K562 (cell line): ENCODE data around the gene TRIM27. TPM values are rescaled to one million over a fixed set of nuclear protein-coding genes. Genes with fewer than 3 reads are reported as not detected.

Source experiments
- ELF1 ChIP-seq: fragments of 200-800 bp; sonication (Bioruptor generic); IDR thresholded peaks from 2 replicates; pipeline ENCODE4 v1.6.1; 2016; ENCODE audit warnings: missing genetic modification characterization, missing compliant biosample characterization
- FUS ChIP-seq: fragments of 200-400 bp; formaldehyde crosslinking; optimal IDR thresholded peaks from 2 replicates; pipeline ENCODE3; 2017; ENCODE audit warnings: low read depth, low read length
- HDAC6 ChIP-seq: IDR thresholded peaks from 2 replicates; pipeline ENCODE4 v1.6.1; 2012; ENCODE audit warnings: low read depth, mild to moderate bottlenecking, control low read depth, inconsistent platforms, low read length, moderate library complexity
- MAFK ChIP-seq: IDR thresholded peaks from 2 replicates; pipeline ENCODE4 v1.6.1; 2011; ENCODE audit warnings: low read length, improper control_type of control experiment
- MLX ChIP-seq, 2 experiments: fragments of 450-650 bp in 1 of 2; sonication (generic) in 1 of 2; formaldehyde crosslinking; conservative IDR thresholded peaks; 2 replicates each; pipeline versions ENCODE4 v1.4.0 to v1.8.1; 2020 to 2022; ENCODE audit warnings: mild to moderate bottlenecking in 1 of 2, missing genetic modification reagents in 1 of 2
- SMAD1 ChIP-seq: fragments of 150-350 bp; IDR thresholded peaks from 2 replicates; pipeline ENCODE4 v1.6.1; 2014; ENCODE audit warnings: low read length, low read depth; ENCODE audit not compliant: partially characterized antibody
- SRSF9 ChIP-seq: fragments of 200-400 bp; formaldehyde crosslinking; IDR thresholded peaks from 2 replicates; pipeline ENCODE4 v1.6.1; 2017; ENCODE audit warnings: low read depth, low read length, borderline replicate concordance
- TFE3 ChIP-seq: fragments of 450-650 bp; formaldehyde crosslinking; IDR thresholded peaks from 2 replicates; pipeline ENCODE4 v1.4.0; 2020; ENCODE audit warnings: mild to moderate bottlenecking, mixed read lengths
- VEZF1 ChIP-seq: fragments of 200-800 bp; sonication (Bioruptor generic); IDR thresholded peaks from 2 replicates; pipeline ENCODE4 v1.6.1; 2017; ENCODE audit warnings: missing genetic modification characterization, missing compliant biosample characterization
- YY1 ChIP-seq, 3 experiments: IDR thresholded peaks; 2 replicates each; pipeline ENCODE4 v1.6.1; 2011; ENCODE audit warnings: low read length in 2 of 3, mild to moderate bottlenecking in 2 of 3, moderate library complexity in 2 of 3, borderline replicate concordance in 1 of 3, control low read depth in 1 of 3, low read depth in 1 of 3; ENCODE audit not compliant: insufficient read depth in 3 of 3, insufficient replicate concordance in 2 of 3, control insufficient read depth in 1 of 3, insufficient read length in 1 of 3; ENCODE audit errors: extremely low read depth in 1 of 3
- ZNF239 ChIP-seq: fragments of 250-450 bp; sonication (Bioruptor Pico); IDR thresholded peaks from 2 replicates; pipeline ENCODE4 v1.4.0; 2020; ENCODE audit warnings: mild to moderate bottlenecking
- polyA plus RNA-seq, 8 experiments: library from polyadenylated mRNA; depleted of rRNA in 4 of 8; stranded (reverse) in 5 of 8; unstranded in 3 of 8; fragments of >200 nt; fragmentation: Nextera tagmentation in 2 of 8; fragmentation: Illumina TruSeq in 1 of 8; extraction: Ambion mirVana in 2 of 8; extraction: Trizol in 1 of 8; gene quantifications; 2 replicates each; pipeline versions ENCODE4 v1.2.1 to v1.2.3, GENCODE V29; 2011 to 2014; ENCODE audit warnings: inconsistent platforms in 1 of 8, missing spikeins in 1 of 8
- total RNA-seq, 7 experiments: library from RNA; depleted of rRNA in 6 of 7; stranded (reverse); fragments of >200 nt in 6 of 7; fragmentation: Illumina TruSeq in 2 of 7; extraction: Trizol in 2 of 7; gene quantifications; 2 replicates each; pipeline versions ENCODE4 v1.2.1 to v1.2.3, GENCODE V29; 2011 to 2021; ENCODE audit warnings: low replicate concordance in 1 of 7
- TF ChIP-seq, protein P1 (sequence below): fragments of 450-650 bp; formaldehyde crosslinking; IDR thresholded peaks from 2 replicates; pipeline ENCODE4 v1.4.0; 2020; ENCODE audit warnings: mild to moderate bottlenecking, moderate library complexity
- TF ChIP-seq, protein P2 (sequence below): fragments of 150-350 bp; IDR thresholded peaks from 2 replicates; pipeline ENCODE4 v1.6.1; 2014; ENCODE audit warnings: low read depth, mild to moderate bottlenecking, low read length, borderline replicate concordance

TRIM27 gene
- total and polyA plus RNA-seq, 9 of the 15 experiments (the other 6 are each of a cell fraction or from before 2014, with no cell fraction given) = 37.7 to 235 (median 122) TPM

DNA sequence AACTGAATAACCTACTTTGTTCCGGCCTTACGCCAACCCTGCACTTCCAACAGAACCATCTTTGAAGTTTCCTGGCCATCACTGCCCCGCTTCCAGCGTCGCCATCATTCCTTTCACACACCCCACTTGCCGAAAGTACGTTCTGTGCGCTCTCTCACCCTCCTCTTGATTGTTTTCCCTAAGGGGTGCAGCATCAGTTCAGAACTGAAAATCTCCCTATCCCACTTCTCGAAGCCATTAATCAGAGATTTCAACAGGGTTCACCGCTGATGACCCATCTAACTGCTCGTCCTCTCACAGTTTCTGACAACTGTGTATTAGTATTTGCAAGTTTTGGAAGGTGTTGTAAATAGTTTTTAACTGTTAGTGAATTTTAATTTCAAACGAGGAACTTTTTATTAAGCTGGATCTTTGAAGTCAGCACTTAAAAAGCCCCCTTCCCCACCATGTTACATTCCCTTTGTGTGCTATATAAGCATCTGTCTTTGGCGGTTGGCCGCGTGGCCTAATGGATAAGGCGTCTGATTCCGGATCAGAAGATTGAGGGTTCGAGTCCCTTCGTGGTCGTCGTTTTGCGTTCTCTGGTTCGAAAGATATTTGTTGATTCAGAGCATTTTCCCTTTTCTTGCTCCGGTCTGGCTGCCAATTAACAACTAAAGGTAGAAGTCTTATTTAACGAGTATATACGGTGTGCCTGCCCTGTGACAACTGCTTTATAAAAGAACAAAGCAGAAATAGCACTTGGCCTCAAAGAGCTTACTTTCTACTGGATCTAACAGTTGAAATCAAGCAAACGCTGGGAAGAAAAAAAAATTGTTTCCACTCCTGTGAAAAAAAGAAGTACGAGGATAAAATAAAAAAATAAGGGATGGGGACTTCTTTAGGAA is 42.6 kb downstream of the TRIM27 start (continued):
- TF ChIP-seq, protein P1, sequence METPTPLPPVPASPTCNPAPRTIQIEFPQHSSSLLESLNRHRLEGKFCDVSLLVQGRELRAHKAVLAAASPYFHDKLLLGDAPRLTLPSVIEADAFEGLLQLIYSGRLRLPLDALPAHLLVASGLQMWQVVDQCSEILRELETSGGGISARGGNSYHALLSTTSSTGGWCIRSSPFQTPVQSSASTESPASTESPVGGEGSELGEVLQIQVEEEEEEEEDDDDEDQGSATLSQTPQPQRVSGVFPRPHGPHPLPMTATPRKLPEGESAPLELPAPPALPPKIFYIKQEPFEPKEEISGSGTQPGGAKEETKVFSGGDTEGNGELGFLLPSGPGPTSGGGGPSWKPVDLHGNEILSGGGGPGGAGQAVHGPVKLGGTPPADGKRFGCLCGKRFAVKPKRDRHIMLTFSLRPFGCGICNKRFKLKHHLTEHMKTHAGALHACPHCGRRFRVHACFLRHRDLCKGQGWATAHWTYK = no peak
- no peak for TF ChIP-seq ELF1 (tag)
- no peak for TF ChIP-seq FUS
- TF ChIP-seq SRSF9 = no peak
- TF ChIP-seq TFE3 (CRISPR knock-in tag) = no peak
- TF ChIP-seq SMAD1 = no peak
- TF ChIP-seq, protein P2, sequence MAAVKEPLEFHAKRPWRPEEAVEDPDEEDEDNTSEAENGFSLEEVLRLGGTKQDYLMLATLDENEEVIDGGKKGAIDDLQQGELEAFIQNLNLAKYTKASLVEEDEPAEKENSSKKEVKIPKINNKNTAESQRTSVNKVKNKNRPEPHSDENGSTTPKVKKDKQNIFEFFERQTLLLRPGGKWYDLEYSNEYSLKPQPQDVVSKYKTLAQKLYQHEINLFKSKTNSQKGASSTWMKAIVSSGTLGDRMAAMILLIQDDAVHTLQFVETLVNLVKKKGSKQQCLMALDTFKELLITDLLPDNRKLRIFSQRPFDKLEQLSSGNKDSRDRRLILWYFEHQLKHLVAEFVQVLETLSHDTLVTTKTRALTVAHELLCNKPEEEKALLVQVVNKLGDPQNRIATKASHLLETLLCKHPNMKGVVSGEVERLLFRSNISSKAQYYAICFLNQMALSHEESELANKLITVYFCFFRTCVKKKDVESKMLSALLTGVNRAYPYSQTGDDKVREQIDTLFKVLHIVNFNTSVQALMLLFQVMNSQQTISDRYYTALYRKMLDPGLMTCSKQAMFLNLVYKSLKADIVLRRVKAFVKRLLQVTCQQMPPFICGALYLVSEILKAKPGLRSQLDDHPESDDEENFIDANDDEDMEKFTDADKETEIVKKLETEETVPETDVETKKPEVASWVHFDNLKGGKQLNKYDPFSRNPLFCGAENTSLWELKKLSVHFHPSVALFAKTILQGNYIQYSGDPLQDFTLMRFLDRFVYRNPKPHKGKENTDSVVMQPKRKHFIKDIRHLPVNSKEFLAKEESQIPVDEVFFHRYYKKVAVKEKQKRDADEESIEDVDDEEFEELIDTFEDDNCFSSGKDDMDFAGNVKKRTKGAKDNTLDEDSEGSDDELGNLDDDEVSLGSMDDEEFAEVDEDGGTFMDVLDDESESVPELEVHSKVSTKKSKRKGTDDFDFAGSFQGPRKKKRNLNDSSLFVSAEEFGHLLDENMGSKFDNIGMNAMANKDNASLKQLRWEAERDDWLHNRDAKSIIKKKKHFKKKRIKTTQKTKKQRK = no peak
- peak; percentile 41; the same call in 1 of the 2 replicates for TF ChIP-seq HDAC6
- TF ChIP-seq MAFK = peak; percentile 50; the same call in 1 of the 2 replicates
- peak; percentile 23 to 86 (median 33) for TF ChIP-seq YY1 (IDR thresholded peaks at IDR 0.05; ENCODE audit: borderline replicate concordance in 1 of 3, control insufficient read depth in 1 of 3, extremely low read depth in 1 of 3, insufficient read depth in 3 of 3, insufficient read length in 1 of 3, insufficient replicate concordance in 2 of 3, low read depth in 1 of 3, low read length in 2 of 3)
- no peak for TF ChIP-seq ZNF239
- no peak for TF ChIP-seq MLX (CRISPR knock-in tag; conservative IDR thresholded peaks at IDR 0.05)
- no peak; the same call in none of the 2 replicates for TF ChIP-seq VEZF1 (CRISPR knock-in tag)
